HG03521 (cell line): ENCODE results near the gene PSEN1.

ENCODE experiments used
- ATAC-seq: cut with Tn5 transposase; IDR thresholded peaks from one replicate; pipeline ENCODE4 v1.9.1; 2021; ENCODE audit warnings: mild to moderate bottlenecking, moderate library complexity; ENCODE audit not compliant: unreplicated experiment

The PSEN1 gene

DNA sequence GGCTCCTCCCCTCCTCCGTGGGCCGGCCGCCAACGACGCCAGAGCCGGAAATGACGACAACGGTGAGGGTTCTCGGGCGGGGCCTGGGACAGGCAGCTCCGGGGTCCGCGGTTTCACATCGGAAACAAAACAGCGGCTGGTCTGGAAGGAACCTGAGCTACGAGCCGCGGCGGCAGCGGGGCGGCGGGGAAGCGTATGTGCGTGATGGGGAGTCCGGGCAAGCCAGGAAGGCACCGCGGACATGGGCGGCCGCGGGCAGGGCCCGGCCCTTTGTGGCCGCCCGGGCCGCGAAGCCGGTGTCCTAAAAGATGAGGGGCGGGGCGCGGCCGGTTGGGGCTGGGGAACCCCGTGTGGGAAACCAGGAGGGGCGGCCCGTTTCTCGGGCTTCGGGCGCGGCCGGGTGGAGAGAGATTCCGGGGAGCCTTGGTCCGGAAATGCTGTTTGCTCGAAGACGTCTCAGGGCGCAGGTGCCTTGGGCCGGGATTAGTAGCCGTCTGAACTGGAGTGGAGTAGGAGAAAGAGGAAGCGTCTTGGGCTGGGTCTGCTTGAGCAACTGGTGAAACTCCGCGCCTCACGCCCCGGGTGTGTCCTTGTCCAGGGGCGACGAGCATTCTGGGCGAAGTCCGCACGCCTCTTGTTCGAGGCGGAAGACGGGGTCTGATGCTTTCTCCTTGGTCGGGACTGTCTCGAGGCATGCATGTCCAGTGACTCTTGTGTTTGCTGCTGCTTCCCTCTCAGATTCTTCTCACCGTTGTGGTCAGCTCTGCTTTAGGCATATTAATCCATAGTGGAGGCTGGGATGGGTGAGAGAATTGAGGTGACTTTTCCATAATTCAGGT, at the start of gene PSEN1:
Gene PSEN1 (plus strand): TSS at position 121 of the 839 bp plus-strand sequence. CDS start 11,513 bp downstream, outside the sequence.
- peak; percentile 87 for ATAC-seq

DNA sequence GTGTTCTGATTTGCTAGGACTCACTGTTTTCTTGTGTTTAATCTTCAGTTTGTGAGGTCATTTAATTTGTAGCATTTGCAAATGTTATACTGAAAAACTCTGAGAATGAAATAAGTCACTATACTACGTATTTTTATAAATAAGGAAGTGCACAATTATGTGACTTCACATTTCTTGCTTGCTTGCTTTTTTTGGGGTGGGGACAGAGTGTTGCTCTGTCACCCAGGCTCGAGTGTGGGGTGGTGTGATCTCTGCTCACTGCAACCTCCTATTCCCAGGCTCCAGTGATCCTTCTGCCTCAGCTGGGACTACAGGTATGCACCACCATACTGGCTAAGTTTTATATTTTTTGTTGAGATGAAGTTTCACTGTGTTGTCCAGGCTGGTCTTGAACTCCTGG, 45.3 kb upstream of the PSEN1 start:
- ATAC-seq = no peak

DNA sequence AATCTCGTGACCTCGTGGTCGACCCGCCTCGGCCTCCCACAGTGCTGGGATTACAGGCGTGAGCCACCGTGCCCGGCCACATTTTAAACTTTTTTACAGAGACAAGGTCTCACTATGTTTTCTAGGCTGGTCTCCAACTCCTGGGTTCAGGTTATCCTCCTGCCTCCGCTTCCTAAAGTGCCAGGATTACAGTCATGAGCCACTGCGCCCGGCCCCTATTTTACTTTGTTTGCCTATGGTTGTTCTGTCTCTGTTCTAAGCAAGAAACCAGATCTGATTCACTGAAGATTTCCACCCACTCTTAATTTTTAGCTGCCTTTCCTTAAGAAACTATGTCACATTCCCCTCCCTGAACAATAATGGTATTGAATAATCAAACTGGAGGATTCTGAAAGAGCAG, 38.9 kb upstream of the PSEN1 start:
- no peak for ATAC-seq

DNA sequence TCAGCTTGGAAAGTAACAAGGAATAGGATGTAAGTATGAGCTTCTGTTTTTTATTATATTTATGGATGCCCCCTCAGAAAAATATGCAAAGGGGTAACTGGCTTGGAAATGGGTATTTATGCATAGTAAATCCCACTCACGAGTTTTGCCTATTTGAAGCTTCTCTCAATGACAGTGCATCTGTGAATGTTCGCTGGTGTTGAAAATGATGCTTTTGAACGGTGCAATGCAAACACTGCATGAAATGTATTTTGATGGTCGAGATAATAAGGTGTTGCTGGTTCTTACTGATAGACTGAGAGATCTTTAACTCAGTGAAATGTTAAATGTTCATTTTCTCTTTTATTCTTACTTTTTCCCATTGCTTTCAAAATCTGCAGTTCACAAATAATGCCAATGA, 36.0 kb upstream of the PSEN1 start:
- no peak for ATAC-seq

DNA sequence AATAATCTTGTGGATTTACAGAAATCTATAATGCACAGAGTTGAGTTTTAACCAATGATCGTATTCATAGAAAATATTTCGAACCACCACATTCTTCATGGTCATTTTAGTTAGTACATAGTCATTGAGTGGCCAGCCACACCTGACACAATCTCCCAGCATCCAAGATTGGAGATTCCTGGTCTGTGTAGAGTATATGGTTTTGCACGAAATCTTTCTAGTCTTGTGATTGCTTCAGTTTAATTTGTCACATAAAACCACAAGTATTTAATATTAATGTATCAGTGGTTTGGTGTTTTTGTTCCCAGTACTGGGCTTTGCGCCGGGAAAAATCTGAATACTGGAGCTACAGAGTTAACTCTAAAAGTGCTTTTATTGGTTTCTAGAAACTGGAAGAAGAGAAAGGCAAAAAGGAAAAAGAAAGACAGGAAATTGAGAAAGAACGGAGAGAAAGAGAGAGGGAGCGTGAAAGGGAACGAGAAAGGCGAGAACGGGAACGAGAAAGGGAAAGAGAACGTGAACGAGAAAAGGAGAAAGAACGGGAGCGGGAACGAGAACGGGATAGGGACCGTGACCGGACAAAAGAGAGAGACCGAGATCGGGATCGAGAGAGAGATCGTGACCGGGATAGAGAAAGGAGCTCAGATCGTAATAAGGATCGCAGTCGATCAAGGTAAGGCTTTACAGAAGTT, 33.4 kb upstream of the PSEN1 start:
- ATAC-seq = no peak

DNA sequence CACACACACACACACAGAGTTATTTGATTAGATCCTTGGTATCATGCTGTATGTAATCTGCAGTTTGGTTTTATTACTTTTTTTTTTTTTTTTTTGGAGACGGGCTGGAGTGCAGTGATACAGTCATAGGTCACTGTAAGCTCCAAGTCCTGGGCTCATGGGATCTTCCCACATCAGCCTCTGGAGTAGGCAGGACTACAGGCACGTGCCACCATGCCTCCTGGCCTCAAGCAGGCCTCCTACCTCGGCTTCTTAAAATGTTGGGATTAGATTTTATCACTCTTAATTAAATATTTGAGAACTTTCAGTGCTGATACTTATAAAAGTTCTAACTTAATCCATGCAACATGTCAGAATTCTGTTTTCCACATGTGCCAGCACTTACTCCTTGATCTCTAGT, 31.3 kb upstream of the PSEN1 start:
- ATAC-seq = no peak

DNA sequence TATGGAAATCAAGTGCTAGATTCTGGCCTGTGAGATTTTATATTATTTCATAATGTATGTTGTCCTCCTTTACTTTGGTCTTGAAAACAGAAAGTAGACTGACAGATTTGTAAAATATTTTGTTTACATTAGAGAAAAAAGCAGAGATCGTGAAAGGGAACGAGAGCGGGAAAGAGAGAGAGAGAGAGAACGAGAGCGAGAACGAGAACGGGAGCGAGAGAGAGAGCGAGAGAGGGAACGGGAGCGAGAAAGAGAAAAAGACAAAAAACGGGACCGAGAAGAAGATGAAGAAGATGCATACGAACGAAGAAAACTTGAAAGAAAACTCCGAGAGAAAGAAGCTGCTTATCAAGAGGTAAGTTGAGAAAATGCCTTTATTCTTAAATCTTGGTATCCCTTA, 30.6 kb upstream of the PSEN1 start:
- ATAC-seq = no peak

DNA sequence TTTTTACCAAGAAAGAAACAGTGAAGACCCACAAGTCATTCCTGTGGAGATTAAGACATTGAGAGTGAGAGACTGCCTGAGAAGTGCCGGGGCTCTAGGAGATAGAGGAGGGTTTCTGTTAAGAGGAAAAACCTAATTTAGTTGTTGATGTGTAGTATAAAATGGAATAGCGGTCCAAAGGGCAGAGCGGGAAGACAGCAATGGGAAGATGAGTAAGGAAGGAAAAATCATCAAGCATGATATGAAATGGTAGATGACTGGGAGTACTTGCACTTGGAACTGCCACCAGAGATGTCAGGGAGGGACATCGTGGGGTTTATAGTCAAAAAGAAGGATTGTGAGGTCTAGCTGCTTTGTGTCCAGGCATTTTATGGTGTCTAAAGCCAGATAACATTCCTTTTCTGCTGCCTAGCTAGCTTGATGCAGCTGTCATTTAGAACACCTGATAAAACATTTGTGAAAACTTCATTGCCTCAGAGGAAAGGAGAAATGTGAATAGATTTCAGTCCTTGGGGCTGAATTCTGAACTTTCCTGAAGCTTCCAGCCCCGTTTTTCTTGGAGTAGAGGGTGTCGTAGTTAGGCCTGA, 20.1 kb upstream of the PSEN1 start:
- ATAC-seq = no peak

DNA sequence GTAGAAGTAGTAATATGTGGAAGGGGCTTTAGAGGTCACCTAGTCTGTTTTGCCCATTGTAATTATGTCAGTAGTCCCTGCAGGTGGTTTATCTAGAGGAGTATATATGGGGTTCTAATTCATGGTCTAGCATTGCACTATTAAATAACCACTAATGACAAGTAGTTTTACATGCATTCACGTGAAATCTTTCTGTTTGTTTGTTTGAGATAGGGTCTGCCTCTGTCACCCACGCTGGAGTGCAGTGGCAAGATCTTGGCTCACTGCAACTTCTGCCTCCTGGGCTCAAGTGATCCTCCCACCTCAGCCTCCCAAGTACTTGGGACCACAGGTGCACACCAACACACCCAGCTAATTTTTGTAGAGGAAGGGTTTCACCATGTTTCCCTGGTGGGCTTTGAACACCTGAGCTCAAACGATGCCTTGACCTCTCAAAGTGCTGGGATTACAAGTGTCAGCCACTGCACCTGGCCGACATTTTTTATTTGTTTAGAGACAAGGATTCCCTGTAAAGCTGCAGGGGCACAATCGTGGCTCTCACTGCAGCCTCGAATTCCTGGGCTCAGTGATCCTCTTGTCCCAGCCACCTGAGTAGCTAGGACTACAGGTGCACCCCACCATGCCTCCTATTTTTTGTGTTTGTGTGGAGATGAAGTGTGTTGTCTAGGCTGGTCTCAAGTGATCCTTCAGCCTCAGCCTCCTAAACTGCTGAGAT, 12.0 kb upstream of the PSEN1 start:
- ATAC-seq = no peak

DNA sequence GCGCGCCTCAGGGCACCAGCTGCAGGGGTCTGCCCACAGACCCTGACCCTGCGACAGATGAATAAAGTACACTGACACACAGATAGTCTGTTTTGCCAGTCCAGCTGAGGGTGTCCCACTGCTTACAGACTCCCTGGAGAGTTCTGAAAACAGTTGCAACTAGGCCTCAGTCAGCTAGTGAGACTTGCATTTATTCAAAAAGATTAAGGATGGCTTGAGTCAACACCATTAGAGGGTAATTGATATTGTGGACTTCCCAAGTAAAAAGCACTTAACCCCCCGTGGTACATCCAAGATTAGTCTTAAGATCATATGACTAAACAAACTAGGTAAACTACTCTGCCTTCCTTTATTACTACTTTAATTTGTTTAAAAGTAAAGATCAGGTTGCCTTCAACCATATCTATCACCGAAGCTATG, 11.1 kb upstream of the PSEN1 start:
- ATAC-seq = no peak

DNA sequence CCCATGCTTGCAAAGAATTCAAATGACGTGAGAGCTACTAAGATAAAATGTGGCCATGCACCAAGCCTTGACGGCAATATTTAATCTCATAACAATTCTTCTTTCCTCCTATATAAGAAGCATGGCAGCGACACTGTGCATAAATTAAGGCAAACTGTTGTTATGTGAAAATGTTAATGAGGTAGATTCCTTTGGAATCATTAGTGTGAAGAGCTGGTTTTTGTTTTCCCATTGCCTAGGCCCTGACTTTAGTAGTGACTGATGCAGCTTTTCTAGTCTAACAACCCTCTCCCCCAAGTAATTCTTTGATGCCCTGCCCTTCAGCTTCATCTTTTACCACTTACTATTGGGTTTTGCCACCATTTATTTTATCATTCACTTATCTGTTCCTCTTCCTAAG, 10.6 kb upstream of the PSEN1 start:
- ATAC-seq = no peak

DNA sequence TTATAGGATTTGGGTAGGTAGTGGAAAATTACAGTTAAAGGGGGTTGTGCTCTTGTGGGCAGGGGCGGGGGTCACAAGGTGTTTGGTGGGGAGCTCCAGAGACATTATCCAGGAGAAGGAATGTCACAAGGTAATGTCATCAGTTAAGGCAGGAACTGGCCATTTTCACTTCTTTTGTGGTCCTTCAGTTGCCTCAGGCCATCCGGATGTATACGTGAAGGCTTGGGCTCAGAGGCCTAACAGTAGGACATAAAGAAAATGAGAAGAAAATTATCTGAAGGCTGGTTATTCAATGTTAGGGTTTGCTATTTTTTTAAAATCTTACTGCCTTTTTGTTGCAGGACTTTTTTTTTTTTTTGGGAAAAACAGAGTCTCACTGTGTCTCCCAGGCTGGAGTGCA, 2.5 kb upstream of the PSEN1 start:
- no peak for ATAC-seq

DNA sequence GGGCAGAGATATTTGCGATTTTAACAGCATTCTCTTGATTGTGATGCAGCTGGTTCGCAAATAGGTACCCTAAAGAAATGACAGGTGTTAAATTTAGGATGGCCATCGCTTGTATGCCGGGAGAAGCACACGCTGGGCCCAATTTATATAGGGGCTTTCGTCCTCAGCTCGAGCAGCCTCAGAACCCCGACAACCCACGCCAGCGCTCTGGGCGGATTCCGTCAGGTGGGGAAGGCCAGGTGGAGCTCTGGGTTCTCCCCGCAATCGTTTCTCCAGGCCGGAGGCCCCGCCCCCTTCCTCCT, 271 bp upstream of the PSEN1 start:
- ATAC-seq = no peak

DNA sequence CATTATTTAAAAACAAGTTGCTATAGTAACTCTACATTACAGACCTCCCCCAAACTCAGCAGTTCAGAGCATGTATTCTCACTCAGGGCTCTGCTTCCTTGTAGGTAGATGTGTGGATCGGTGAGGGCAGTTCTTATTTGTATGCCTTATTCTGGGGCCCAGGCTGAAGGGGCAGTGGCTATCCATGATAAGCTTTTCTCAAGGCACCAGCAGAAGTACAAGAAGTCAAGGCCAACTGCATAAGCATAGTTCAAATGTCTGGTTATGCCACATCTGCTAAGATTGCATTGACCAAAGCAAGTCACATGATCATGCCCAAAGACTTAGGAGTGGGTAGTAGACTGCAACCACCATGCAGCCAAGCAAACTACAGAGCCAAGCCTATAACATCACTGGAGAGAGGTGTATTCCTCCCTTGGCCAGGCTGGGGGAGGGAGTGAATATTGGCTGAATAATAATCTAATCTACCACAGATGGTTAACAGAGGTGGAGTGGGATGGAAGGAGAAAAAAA, 4.6 kb downstream of the PSEN1 start:
- ATAC-seq = no peak

DNA sequence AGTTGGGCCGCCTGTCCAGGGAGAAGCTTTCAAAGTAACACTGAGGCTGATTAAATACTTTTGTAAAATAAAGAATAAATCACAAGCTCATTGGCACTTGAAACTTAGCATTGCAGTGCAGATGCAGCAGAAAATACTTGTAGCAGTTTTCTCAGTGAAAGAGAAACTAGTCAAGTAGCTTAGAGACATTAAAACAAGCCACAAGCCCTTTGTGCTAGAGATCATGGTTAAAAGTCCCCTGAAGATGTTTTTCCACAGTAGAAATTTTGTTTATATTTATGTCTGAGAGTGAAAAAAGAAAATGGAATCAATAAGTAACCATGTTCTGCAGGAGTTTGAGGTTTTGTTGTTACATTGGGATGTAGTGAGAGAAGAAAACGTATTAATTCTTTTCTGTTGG, 5.9 kb downstream of the PSEN1 start:
- no peak for ATAC-seq

DNA sequence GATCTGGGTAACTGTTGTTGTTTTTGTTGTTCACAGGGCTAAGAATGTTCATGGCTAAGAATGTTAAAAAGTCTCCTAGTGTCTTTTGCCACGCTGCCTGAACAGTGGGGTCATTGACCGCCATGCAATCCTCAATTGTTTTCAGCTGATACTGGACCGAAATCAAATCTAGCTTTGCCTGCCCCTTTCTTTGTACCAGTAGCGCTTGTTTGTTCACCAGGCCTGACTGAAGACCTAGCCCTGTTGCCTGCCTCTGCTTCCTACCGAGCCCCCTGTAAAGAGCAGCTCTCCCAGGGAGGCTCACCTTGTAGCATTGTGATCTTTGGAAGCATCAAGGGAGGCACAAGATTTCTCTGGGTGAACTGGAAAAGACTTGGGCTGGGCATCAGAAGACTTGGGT, 6.7 kb downstream of the PSEN1 start:
- ATAC-seq = no peak

DNA sequence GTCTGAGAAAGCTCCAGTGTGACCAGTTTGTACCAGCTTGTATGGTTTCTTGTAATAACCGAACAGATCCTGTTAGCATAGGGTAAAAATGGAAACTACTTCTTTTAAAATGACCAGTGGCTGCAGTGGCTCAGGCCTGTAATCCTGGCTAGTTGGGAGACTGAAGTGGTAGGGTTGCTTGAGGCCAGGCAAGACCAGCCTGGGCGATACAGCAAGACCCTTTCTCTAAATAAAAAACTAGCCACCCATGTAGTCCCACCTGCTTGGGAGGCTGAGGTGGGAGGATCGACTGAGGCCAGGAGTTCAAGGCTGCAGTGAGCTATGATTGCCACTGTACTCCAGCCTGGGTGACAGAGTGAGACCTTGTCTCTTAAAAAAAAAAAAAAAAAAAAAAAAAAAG, 7.3 kb downstream of the PSEN1 start:
- no peak for ATAC-seq

DNA sequence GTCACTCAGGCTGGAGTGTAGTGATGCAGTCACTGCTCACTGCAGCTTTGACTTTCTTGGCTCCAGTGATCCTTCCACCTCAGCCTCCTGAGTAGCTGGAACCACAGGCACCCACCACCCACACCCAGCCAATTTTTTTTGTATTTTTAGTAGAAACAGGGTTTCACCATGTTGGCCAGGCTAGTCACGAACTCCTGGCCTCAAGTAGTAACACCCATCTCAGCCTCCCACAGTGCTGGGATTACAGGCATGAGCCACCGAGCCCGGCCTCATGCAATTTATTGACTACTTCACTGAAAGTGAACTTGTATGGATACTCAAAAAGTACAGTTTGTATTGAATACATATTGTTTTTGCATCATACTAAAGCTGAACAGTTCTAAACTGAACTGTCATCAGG, 9.1 kb downstream of the PSEN1 start:
- no peak for ATAC-seq

DNA sequence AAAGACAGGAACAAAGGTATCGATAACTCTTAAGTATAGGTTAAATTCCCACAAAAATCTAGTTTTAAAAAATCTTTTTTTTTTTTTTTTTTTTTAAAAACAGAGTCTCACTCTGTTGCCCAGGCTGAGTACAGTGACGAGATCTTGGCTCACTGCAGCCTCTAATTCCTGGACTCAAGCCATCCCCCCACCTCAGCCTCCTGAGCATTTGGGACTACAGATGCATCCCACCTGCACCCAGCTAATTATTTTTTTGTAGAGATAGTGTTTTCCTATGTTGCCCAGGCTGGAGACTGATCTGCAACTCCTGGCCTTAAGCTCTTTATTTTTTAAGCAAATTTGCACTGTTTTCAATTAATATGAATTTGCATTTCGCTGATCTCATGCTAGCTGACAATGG, 9.8 kb downstream of the PSEN1 start:
- ATAC-seq = no peak

DNA sequence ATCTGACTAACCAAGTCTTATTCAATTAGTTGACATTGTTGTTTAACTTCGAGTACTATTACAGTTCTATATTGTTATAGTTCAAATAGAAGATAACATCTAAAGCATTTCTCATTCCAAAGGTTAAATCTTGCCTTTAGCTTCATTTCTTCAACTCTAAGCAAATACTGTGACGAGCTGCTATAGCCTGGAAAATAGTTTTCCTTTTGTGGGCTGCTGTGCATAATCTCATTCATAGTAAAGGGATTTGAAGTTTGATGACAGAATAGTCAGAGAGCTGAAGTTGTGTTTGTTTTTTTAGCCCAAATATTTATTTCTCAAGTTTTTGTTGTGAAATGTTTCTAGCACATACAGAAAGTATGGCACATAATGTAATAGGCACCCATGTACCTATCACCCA, 13.4 kb downstream of the PSEN1 start:
- no peak for ATAC-seq

DNA sequence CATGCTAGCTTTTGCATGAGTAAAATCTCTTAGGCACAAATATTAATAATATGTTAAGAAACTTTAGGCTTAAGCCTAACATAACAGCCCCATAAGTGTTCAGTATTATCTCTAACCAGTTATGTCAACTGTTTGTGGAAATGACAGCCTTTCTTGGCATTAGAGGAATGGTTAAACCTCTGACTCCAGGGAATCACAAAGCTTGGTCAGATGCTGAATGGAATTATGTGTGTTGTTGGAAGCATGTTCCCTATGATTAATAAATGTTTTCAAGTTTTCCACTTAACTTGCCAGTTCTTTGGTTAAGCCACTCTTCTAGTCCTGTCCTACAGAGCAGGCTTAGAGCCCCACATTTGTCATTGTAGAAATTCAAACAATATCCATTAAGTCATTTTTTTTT, 17.0 kb downstream of the PSEN1 start:
- no peak for ATAC-seq
